ENCODE results near the gene HEPN1.

Gene HEPN1

GRCh38 chr11:124902616-124903015 lies 16.4 kb upstream of the HEPN1 start:
- no peak for DNase-seq

GRCh38 chr11:124915541-124916369 lies 3.3 kb upstream of the HEPN1 start:
- DNase-seq: no peak

DNA sequence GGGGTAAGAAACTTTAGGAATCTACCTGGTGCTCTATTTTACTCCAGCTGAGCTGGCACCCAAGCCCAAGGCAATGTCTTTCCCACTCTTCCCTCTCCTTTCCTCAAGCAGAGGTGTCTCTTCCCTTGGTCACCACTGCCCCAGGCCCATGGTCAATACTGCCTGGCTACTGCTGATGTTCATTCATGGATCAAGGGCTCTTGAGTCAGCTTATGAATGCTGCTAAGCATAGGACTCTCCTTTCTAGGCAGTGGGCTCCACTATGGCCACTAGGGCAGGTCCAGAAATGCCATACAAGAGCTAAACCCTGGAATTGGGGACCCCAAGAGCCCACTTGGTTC lies 2.7 kb upstream of the HEPN1 start:
- no peak for DNase-seq

GRCh38 chr11:124917115-124917637 lies 1.9 kb upstream of the HEPN1 start:
- no peak for DNase-seq

GRCh38 chr11:124919898-124920297 lies 848 bp downstream of the HEPN1 start:
- DNase-seq: no peak

DNA sequence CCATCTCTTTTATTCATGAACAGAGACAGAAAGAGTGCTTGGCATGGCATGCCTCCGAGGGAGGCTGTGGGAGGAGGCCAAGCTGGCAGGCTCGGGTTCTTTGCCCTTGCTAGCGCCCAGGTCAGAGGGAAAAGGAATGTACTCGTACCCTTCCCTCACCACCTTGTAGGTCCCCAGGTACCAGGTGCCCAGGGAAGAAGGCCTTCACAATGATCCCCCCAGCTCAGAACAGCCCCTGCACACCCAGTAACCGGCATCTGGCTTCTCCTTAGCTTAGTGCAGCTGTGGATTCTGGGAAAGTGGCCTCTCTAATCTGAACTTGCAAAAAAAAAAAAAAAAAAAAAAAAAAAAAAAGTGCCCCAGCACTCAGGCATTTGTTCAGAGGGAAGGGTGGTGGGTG lies 1.3 kb downstream of the HEPN1 start:
- no peak for DNase-seq

GRCh38 chr11:124920870-124921609 lies 2.0 kb downstream of the HEPN1 start:
- no peak for DNase-seq

GRCh38 chr11:124922831-124923230 lies 3.8 kb downstream of the HEPN1 start:
- no peak for DNase-seq

DNA sequence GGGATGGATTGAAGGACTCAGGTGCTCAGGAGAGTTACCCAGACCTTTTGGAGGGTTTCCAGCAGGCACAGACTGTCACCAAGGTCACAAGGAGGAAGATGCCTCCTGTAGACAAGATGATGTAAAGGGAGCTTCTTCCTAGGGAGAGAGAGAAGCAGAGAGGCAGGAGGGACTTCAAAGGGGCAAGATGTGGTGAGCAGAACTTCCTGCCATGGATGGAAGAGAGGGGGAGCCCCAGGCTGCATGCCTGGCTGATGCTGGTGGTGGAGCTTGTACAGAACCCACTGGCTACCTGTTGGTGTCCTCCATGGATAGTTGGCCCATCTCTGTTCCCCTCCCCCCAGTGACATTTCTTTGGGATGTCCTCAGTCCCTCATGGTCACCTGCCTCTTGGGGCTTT lies 4.2 kb downstream of the HEPN1 start:
- no peak for DNase-seq

DNA sequence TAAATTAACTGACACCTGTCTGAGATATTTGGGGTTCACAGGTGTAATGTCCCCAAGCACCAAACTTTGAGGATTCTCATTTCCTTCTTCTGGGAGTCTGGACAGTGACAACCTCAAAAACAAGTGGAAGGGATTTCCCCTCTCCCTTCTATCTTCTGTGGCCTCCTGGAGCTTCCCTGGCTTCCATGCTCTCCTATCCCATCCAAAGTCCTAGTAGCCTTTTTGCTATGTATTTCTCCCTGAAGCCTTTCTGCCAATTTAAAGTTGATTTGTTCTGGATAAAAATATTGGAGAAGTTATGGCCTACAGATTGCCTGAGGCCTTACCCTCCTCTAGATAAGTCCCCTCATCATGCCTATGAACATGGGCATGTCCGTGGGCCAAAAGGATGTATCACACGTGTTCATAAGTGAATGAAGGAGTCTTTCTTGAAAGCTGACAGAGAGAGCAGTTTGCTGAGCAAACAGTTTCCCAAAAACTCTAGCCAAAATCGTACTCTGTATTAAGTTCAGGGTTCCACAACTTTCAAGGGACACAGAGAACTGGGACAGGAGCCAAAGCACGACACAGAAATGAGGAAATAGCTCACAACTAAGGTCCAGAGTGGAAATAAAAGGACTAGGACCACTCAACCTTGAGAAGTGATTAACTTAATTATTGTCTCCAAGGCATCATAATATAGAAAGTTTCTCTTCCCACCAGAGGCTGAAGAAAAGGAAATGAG lies 10.1 kb downstream of the HEPN1 start:
- DNase-seq: no peak

- no peak for DNase-seq
Measured at GRCh38 chr11:124930799-124931198, 11.7 kb downstream of the HEPN1 start.

DNA sequence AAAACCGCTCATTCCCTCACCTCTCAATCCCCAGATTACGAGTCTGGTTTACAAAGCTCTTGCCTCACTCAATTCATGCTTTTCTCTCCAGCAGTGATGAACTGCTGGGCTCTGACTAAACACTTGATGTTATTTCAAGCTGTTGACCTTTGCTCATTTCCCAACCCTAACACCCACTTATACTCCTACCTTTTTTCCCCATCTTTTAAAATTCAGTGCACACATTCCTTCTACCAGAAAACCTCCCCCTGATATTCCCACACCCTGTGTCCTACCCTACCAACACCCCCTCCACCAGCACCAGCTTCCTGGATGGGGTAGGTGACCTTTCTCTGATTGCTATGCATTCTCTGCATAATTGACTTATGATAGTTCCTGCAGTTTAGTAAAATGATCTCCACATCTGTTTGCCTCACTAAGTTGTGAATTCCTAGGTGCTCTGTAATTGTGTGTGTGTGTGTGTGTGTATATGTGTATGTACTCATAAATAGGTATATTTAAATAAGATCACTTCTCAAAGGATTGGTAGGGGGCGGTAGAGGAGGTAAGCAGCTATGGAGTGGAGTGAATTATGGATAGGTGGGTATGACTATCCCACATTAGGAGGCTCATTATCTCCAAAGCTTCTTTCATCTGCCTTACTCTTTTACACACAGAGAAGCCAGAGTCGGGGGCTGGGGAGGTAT lies 16.0 kb downstream of the HEPN1 start:
- no peak for DNase-seq

DNA sequence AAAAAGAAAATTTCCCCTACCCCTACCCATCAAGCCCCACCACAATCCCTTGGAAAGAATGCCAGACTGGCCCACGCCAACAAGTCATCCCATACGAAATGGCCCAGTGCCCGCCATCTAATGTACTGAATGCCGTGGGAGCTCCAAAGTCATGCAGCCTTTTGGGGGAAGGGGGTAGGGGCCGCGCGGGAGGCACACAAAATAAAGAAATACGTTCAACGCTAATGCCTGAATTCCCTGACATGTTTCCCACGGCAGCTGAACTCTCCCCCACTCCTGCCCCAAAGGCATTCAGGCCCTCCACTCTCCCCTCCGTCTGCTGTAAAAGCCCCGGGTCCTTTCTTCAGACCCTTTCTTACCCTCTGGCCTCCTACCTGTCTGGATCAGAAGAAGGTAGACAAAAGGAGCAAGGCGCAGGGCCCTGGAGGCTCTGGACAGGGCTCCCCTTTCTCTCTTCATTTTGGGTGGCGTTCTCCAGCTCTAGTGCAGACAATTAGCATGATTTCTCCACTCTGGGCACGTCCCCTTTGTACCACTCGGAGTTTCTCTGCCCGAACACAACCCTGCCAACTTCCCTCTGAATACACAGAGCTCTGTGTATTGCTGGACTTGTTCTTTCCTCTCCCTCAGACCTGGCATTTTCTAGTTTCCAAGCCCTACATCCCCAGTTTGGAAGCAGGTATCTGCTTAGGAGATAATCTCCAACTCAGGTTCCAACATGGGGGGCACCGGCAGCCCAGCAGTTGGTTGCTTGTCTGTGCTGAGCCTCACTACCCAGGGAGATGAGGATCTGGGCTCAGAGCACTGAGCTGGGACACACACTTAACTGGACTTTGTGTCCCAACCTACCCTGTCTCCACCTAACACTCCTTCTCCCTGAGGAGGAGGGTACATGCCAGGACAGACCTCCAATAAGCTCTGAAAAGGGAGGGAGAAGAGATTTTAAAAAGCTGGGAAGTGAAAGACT lies 16.8 kb downstream of the HEPN1 start, which contains the start of gene HEPACAM:
Gene HEPACAM, minus strand, starts transcription at position 500 of the 967 bp plus-strand sequence. Its CDS starts 41 bp downstream, at position 459.
- no peak for DNase-seq

DNA sequence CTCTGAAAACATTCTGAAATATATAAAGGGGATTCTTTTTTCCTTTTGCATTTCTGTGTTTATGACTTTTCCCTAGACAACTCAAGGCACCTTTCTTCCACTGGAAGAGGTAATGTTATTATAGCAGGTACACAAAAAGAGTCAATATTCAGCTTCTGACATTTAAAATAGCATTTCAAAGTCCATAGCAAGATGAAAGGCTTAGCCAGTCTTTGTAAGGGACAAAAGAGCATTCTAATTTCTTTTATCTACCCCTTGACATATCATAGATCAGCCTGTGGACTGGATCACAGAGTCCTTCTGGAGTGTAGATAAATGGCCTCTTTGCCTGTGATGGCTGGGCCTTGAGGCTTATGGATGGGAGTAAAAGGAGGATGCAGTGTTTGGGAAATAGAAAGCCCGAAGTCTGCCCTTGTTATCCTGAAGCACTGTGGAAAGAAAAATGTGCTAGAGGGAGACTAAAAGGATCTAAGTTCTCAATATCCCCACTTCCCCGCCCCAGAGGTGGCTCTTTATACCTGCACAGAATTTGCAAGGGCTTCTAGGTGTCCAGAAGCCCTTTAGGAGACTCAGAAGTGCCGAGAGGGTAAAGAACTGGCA lies 18.4 kb downstream of the HEPN1 start:
- no peak for DNase-seq

DNA sequence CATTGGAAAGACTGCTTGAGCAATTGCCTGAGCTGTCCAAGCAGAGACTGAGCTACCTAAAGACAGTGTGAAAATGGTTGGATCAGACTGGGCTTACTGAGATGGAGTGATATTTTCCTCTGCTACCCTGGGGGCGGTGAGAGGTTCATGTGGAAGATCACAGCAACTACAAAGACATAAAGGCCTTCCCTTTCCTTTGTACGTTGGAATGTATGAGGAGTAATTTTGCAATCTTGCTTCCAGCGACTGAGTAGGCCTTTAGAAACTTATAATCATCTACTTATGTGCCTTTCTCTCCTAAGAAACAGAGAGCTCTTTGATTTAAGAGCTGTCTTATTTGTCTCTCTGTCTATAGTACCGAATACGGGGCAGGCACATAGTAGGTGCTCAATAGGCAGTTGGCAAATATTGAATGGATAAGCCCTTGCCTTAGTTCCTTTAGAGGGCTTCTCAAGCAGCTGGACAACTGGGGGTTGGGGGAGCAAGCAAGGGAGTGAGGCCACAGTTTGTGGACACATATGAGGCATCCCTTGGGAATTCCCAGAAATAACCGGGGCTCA lies 19.2 kb downstream of the HEPN1 start:
- no peak for DNase-seq

DNA sequence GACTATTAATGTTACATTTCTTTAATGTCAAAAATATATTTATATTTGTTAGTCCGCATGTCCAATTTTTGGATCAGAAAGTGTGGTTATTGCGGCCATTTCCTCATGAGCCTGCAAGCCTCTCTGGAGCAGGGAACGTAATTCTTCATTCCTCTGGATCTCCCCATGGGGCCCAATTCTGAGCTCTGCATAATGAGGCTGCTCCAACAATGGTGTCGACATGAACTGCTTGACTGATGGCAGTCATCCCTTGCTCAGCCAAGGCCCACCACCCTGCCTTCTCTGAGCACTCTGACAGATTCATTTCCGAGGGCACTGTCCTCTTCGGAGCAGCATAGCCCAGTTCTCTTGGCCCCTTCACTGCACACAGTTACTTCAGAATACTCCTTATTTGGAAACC lies 19.9 kb downstream of the HEPN1 start:
- no peak for DNase-seq

GRCh38 chr11:124941703-124942102 lies 22.7 kb downstream of the HEPN1 start:
- DNase-seq: no peak

DNA sequence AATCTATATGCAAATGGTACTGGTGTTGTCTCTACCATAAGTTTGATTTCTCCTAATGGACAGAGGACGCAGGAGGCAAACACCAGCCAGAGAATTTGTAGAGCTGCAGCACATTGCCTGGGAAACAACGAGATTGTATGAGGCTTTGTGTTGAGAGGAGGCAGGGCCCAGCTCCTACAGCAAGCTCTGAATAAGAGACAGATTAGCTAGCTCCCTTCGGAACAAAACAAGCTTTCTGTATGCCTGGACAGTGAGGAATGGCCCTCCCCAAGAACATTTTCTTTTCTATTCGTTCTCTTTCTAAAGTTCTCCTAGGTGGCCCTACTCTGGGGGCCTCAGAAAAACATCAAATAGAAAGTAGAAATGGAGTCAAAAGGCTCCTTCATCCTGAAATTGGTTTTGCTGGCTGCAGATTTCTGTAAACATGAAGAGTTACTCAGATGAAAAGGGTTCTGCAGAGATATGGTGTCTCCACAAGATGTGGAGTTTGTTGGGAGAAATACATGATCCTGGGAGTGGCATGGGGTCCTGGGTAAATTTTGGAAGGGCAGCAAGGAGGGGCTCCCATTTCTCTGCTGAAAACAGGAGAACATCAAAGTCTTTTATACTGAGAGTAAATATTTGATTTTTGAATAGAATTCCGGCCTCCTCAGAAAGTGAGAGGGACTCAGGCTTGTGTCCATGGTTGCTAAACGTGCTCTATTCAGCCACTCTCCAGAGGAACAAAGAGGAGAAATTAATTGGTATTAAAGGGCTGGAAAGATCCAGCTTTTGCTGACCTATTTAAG lies 23.6 kb downstream of the HEPN1 start:
- no peak for DNase-seq

- no peak for DNase-seq
Measured at GRCh38 chr11:124943254-124943616, 24.2 kb downstream of the HEPN1 start.

DNA sequence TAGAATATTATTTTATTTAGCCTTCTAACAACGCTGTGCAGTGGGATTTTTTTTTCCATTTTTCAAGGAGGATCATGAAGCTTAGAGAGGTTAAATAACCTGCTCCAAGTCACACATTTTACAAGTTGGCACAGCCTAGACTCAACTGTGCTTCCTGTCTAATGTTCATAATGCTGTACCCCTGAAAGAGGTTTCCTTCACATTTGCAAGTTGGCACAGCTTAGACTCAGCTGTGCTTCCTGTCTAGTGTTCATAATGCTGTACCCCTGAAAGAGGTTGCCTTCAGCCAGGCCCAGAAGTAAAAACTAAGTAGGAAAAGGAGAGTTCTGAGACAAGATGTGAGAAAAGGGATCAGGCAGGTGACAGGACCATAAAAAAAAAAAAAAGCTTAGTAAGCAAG lies 24.7 kb downstream of the HEPN1 start:
- no peak for DNase-seq

Measured in SHP77 treated with DMSO at 0.1 percent for 48 hours (cell line).